Amniotic stem cell (primary cell): ENCODE results near the gene ATP6V1B1.

ENCODE experiments used
- DNase-seq: peaks from one replicate; lab custom pipeline; 2025; lab: John Stamatoyannopoulos, UW

Gene ATP6V1B1

DNA sequence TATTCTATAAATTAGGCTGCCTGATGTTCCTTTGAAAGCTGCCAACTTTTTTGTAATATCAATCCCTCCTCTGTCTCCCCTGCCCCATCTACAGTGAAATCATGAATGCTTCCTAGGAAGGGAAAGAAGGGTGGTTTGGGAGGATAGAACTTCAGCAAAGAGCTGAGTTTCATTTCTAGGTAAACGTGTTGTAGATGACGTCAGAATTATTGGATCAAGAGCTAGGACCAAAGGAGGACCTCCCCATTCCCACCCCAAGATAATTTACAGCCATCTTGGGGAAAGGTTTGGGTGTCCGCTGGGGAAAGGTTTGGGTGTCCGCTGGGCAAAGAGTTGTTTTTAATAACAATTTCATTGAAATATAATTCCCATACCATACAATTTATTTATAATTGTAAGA is 31.5 kb downstream of the ATP6V1B1 start:
- no peak for DNase-seq

DNA sequence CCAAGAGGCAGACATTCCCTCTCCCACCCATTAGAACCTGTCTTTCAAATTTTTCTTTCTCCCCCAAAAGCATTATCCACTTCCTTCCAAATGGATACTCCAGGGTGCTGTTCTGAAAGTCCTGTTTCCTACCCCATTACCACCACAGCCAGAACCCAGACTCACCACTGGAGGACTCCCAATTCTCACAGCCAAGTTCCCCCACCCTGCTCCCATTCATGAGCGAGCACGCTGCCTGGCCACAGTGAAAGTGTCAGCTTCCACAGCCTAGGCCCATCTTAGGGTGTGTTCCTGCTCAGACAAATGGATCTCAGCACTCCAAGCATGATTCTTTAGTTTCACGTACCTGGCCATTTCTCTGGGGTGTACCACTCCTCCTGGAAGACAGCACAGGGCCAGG is 38.9 kb downstream of the ATP6V1B1 start:
- no peak for DNase-seq

DNA sequence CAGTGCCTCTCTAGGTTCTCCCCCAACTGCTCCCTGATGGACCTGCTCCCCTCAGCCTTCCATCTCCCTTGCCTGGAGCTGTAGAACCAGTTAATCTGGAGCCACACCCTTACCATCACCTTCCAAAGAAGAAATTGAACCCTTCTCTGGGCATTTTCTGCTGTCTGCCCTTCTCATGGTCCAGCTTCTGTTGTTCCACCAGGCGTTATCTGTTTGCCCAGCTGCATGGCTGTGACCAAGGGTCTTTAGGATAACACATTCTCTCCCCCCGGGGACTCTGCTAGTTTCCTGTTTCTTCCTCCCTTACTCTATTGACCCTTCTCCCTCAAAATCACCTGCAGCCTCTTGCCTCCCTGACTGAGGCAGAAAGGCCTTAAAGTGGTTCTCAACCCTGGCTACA is 39.5 kb downstream of the ATP6V1B1 start:
- DNase-seq, result no peak

DNA sequence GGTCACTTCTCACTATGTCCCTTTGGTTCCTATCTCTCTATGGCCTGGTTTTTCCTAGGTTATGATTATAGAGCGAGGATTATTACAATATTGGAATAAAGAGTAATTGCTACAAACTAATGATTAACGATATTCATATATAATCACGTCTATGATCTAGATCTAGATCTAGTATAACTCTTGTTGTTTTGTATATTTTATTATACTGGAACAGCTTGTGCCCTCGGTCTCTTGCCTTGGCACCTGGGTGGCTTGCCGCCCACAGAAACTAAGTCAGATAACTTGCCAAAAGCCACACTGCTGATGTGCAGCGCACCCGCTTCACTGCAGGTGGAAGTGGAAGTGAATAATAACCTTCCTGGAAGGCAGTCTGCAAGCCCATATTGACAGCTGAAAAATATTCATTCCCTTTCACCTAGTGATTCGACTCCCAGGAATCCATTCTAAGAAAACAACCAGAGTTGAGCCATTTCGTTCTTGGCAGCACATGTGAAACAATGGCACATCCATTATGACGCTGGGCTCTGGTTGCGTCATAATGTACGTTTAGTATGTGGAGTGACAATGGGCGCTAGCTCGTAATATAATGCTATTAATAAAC is 42.0 kb downstream of the ATP6V1B1 start:
- DNase-seq, result no peak

DNA sequence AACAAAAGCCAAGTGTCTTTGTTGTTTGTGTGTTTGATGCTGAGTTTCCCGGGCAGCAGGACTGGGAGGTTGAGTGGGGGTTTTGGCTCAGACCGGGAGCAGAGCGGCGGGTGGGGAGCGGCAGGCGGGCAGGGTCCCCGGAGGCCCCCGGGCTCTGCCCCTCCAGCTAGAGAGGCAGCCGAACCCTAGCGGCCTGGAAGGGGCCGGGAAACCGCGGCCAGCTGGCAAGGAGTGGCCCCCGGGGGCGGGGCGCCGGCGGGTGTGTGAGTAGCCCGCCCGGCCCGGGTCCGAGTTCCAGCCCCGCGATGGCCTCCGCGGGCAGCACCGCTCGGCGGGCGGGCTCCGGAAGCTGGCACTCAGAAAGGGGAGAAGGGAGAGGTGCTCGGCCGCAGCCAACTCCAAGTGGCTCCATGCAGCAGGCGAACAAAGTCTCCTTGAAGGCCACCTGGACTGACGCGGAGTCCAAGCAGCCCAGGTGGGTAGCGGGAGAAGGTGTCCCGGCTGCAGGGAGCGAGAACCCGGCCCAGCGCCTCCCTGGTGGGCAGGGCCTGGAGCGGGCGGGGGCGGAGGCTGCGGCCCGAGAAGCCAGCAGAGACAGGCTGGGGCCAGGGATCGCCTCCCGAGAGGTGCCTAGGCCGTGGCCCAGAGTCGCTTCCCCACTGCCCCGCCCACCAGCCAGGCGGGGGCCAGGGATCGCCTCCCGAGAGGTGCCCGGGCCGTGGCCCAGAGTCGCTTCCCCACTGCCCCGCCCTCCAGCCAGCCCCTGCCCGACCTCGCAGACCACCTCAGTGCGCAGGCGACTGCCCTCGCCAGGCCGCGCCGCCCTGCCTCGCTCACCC is 42.9 kb downstream of the ATP6V1B1 start, which contains the start of gene ANKRD53:
ANKRD53 (plus strand) TSS at position 290 of the 839 bp plus-strand sequence; CDS start at position 306, 16 bp downstream.
- DNase-seq, result no peak

DNA sequence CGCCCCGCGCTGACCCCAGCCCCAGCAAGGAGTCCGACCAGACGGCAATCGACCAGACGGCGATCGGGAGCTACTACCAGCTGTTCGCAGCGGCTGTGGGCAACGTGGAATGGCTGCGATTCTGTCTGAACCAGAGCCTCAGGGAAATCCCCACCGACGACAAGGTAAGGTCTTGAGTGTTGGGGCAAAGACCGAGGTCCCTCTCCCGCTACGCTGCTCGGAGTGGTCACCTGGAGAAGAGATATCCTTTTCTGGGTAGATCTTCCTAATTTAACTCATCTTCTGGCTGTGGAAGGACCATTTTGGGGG is 43.4 kb downstream of the ATP6V1B1 start:
- no peak for DNase-seq

DNA sequence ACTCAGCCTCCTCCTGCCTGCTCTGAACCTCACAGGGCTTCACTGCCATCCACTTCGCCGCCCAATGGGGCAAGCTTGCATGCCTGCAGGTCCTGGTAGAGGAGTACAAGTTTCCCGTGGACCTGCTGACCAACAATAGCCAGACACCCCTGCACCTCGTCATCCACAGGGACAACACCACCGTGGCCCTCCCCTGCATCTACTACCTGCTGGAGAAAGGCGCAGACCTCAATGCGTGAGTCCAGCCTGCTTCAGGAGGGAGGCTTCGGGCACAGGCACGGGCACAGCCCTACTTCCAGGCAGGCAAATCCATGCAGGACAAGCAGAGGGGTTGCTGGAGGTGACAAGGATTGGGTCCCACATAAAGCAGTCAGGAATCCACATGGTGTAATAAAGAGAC is 43.9 kb downstream of the ATP6V1B1 start:
- no peak for DNase-seq

DNA sequence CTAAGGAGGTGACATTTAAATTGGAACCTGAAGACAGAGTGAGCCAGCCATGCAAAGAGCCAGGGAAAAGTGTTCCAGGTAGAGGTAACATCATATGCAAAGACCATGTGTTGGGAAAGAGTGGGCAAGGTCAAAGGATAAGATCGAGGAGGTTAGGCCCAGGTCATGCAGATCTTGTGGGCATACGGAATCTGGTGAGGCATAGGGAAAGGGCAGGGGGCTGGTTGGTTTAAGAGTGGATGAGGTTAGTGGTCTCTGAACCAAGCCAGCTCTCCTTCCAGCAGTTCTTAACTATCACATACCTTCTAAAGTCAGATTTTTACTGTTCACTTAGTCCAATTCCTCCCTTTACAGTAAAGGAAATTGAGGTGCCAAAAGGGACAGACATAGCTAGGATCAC is 45.7 kb downstream of the ATP6V1B1 start:
- DNase-seq, result no peak

DNA sequence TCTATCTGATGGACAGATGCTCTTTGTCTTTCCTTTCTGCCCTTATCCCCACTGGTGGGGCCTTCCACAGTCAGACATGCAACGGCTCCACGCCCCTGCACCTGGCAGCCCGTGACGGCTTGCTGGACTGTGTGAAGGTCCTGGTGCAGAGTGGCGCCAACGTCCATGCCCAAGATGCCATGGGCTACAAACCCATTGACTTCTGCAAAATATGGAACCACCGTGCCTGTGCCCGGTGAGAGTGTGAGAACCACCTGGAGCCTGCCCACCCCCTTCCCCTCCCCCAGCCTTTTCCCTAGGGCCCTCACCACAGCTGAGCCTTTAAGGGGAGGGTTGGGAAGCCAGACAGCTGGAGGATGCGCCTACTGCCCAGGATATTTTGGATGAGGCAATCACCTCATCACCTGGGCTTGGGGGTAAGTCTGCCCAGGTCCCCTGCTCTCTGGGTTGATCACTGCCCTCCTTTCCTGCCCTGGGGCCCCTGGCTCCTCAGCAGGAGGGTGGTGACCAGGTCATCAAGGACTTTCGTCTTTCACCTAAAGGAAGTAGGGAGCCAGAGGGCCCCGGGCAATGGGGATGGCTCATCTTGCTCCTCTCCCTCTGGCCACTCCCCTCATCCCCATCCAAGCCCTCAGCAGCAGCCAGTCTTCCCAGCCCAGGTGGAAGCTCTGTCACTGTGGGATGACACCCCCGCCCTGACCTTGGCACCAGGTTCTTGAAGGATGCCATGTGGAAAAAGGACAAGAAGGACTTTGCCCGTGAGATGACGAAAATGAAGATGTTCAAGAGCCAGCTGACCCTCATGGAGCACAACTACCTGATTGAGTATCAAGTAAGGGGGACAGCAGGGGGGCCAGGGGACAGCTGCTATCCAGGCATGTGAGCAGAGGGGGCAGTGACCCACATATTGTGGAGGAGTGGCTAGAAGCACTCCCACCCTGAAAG is 46.4 kb downstream of the ATP6V1B1 start:
- DNase-seq, result no peak

DNA sequence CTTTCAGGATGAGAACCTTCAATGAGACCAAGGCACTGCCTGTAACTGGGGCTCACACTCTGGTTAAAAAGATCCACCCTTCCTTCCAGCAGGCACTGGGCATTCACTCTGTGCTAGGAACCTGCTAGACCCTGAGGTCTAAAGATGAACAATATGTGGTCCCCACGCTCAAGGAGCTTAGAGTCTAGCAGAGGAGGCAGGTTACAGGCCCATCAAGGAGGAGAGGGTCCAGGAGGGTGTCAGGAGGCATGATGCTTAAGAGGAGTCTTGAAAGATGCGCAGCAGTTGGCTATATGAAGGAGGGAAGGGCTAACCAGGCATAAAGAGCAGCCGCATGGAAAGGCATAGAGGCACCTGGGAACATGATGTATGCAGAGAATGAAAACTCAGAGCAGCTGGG is 47.3 kb downstream of the ATP6V1B1 start:
- DNase-seq, result no peak

DNA sequence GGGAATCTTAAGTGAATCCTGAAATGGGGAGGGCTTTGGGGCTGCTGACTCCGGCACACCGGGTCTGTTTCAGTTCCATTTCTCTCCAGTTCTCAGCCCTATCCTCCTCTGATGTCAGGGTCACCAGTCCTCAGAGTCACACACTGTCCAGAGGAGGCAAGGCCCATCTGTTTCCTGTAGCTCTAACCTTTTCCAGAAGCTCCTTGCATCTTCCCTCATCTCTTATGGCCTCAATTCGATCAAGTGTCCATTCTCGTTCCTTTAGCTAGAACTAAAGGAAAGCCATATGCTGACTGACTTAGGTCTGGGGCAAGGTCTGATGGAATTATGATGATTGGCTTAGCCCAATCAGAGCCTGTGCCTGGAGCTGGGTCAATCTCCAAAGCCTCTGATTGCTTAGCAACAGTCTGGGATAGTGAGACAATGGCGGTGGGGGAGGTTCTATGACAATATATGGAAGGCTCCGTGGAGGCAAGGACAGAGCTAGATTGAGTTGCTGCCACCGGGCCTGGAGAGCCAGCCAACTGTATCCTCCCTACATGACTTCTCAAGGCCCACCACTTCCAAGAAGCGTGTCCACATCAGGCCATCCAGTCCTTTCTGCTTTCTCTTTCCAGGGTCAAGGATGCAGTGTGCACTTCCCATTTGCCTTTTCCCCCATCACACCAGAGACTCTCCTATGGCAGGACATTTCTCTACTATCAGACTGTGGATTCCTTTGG is 48.0 kb downstream of the ATP6V1B1 start:
- no peak for DNase-seq

DNA sequence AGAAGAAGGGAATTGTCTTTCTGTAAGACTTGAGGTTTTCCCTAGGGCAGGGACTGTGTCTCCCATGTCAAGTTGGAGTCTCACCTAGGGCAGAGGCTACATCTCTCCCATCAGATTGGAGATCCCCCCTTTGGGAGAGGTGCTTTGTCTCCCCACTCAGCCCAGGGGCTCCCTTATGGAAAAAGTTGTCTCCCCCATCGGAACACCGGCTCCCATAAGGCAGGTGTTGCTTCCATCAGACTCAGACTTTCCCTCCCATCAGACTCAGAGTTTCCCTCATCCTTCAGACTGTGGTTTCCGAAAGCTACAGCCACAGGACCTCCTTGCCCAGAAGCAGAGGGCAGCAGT is 48.5 kb downstream of the ATP6V1B1 start:
- no peak for DNase-seq

DNA sequence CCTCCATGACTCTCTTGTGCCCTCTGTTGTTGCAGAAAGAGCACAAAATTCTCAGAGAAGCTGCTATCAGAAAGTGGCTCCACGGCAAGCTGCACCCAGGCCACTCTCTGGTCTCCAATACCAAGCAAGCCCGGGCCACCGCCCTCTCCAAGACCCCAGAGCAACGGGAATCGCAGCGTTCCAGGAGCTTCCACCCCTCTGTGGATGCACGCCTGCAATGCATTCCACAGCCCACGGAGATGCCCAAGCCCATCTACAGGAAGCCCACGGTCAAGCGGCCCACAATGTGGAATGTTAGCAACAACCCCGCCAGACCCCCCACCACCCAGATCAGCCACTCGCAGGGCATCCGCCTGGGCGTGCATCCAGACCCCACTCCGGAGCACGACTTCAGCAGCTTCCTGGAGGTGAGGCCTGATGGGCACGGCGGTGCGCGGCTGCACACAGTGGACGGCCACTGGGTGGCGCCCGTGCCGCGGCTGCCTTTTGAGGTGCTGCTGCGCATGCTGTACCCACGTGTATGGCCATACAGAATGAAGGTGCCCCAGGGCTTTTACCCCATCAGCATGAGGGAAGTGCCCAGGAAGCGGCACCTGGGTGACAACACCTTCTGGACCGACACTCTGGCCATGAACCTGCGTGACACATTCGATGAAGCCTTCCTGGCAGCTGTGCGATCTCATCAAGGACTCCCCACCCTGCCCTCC is 49.0 kb downstream of the ATP6V1B1 start:
- DNase-seq, result no peak

DNA sequence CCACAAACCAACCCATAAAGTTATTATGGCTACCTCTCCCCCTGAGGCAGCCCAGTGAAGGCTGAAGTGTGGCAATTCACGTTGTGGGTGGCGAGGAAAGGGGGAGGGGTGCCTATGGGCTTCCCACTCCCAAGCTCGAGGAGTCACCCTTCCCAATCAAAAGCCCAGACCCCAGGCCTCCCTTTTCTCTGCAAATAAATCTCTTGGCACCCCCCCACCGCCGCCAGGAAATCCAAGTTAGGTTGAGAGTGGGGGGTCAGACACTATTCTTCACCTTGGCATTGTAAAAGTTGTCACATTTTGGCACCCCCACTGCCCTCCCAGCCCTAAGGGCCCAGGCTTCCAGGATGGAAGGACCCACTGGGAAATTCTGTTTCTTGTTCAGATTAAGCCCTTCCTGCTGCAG is 49.6 kb downstream of the ATP6V1B1 start:
- DNase-seq, result no peak

DNA sequence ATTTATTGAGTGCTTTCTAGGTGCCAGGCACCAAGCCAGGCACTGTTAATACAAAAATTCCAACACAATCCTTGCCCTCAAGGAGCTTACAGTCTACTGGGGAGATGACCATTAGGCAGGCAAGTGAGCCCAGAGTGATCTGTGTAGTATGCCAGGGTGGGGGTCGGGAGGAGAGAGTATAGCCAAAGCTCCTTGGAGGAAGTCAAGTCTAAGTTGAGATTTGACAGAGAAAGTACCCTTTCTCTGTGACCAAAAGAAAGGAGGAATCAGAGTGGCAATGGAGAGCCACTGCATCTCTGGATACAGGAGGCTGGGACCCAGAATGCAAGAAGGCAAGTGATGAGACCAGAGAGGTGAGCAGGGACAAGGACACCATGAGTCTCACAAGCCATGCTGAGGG is 50.3 kb downstream of the ATP6V1B1 start:
- DNase-seq, result no peak

DNA sequence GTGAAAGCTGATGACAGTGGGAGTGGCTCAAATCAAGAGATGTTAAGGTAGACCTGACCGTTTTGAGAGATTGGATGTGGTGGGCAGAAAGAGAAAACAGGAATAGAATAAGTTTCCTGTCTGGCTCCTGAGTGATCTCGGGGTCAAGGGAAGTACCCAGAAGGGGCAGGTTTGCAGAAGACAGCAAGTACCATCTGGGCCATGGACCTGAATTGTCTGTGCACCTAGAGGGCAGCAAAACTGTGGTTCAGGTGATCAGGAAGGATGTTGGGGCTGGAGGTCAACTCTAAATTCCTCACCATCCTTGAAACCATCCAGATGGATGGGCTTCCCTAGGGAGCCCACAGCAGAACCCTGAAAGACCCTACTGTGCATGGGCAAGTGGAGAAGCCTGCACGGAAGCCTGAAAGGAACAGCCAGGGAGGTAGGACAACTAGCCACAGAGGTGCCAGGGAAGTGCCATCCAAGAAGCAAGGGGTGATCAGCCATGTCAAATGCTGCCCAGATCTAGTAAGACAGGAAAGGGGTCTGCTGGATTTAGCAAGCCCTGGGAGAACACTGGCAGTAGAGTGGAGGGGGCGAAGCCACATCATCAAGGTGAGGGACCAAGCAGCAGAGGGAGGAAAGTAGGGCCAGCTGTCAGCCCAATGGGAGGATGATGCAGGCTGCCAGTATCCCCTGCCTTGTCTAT is 50.9 kb downstream of the ATP6V1B1 start:
- DNase-seq, result no peak

DNA sequence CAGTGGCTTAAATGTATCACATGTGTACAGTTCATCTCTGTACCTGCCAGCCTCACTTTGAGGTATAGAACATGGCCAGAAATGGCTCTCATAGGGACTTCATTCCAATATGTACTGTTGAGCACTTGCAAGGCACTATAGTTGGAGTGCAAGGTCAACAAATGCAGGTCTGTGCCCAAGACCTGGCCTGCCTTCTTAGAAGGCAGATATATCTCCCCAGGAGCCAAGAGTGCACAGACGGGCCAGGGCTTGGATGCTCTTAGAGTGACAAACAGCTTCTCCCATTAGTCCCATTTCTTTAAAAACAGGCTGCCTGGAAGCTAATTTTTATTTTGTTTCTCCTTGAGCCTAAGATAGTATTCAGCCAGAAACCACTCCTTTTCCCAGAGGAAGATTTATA is 51.7 kb downstream of the ATP6V1B1 start:
- DNase-seq, result no peak

DNA sequence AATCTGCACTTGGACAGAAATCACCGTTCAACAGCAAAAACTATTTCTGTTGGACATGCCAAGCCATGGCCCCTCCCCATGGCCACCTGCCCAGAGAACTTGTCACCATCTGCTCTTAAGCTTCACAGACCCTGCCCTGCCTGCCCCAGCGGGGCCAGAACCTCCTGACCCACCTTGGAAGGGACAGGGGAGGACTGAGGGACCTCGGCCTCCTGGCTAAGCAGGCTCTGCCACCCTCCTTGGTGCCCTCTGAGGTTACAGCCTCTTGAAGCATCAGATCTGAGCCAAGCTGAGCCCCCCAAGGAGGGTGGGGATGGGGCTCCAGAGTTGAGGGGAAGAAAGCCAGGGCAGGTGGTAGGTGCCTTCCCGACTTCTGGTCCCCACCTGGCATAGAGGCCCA is 52.5 kb downstream of the ATP6V1B1 start:
- no peak for DNase-seq

DNA sequence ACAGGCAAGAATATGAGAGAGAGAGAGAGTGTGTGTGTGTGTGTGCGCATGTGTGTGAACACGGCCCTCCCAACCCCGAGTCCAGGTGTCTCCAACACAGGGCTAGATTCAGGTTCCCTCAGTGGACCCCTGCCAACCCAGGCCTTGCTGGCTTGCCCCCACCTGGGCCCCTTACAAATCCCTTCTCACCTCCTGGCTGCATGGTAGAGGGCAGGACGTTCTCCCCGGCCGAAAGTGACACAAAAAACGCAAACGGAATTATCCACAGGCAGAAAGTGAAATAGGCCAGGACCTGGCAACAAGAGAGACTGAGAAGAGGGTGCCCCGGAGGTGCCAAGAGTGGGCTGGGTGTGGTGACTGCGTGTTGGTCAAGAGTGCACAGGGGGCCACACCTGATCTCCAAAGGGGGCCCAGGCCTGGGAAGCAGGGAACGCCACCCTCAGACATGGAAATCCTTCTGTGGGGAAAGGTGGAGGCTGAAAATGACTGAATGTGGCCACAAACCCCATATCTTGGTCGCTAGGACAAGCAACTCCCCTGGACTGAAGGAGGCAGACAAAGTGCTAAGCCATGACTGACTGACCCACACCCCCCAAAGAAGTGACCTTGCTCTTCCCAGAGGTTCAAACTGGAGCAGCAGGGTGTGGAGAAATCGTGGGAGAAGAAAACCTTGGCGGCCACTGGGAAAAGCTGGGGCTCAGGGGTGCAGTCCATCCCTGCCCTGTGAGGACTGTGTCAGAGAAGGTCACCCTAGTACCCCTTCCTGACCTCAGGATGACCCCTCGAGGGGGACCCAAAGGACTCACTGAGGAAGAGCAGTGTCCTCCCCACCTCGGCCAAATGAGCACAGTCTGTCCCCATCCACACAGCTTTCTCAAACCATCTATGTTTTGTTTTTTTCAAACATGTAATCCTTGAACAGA is 53.3 kb downstream of the ATP6V1B1 start:
- DNase-seq, result no peak

DNA sequence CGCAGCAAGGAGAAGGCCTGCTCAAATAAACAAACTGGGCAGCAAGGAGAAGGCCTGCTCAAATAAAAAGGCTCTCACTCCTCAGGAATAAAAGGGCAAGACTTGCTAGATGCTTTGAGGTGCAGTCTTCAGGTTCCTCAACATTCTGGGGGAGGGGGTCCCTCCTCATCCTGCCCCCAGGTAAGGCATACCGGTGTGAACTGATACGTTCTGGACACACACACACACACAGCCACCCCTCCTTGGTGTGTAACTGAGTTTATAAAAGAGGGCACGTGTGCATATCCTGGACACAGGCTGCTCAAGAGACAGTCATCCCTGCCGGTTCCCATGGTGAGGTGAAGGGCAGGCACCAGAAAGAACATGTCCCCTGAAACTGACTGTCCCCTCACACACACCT is 54.5 kb downstream of the ATP6V1B1 start:
- no peak for DNase-seq
